ENCODE results near the gene GADD45GIP1.
"Not testable (repeated sequence)": the region's sequence is repeated elsewhere in the genome, so short reads cannot be mapped to it uniquely, and the experiment has no call there.

GADD45GIP1 gene

DNA sequence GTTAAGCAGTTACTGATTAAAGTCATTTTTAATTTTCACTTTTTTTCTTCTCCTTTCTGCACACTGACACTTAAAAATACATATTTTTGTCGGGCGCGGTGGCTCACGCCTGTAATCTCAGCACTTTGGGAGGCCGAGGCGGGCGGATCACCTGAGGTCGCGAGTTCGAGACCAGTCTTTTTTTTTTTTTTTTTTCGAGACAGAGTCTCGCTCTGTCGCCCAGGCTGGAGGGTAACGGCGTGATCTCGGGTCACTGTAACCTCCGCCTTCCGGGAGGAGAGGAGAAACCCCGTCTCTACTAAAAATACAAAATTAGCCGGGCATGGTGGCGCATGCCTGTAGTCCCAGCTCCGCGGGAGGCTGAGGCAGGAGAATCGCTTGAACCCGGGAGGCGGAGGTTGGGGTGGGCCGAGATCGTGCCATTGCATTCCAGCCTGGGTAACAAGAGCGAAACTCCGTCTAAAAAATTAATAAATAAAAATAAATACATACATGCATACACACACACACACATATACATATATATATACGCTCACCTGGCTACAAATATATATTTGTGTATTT is 448 bp upstream of the GADD45GIP1 start:
- not testable (repeated sequence) for DNase-seq (ENCODE audit: low read depth)

DNA sequence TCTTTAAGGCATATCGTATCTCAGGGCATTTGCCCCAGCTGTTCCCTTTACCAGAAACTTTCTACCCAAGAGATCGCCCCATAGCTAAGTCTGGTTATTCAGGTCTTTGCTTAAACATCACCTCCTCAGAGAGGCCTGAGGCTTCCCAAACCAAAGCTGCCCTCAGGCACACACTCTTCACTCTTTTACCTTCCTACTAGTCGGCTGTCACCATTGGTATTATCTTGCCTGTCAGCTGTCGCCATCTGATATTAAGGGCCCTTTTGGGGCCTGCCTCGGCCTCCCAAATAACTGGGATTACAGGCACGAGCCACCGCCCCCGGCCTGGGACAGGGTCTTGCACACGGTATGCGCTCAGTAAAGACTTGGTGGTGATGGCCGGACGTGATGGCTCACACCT is 1.0 kb downstream of the GADD45GIP1 start:
- no peak for DNase-seq (ENCODE audit: low read depth)

DNA sequence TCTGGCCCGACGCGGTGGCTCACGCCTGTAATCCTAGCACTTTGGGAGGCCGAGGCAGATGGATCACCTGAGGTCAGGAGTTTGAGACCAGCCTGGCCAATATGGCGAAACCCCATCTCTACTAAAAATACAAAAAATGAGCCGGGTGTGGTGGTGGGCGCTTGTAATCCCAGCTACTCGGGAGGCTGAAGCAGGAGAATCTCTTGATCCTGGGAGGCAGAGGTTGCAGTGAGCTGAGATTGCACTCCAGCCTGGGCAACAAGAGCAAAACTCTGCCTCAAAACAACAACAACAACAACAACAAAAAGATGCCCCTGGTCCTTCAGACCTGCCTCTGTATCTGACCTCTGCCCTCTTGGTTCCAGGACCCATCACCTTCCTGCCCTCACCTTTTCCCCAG is 1.4 kb downstream of the GADD45GIP1 start:
- DNase-seq (ENCODE audit: low read depth) = not testable (repeated sequence)

DNA sequence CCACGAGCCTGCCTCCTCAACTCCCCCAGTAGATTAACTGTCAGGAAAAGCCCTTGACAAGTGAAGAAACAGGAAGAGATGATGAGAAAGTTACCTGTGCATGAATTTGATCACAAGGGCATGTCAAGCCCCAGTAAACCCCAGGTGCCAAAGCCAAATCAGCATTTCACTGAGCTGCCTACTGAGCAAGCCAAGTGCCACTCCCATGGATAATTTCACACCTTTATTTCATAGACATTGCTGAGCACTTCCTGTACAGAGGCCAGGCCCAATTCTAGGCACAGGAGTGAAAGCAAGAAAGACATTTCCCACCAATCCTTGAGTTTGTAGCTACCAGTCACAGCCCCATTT is 2.4 kb downstream of the GADD45GIP1 start:
- DNase-seq (ENCODE audit: low read depth) = no peak

GRCh38 chr19:12953799-12954611 is 3.0 kb downstream of the GADD45GIP1 start:
- DNase-seq (ENCODE audit: low read depth) = no peak

- no peak for DNase-seq (ENCODE audit: low read depth)
Observed at GRCh38 chr19:12953138-12953798, 3.8 kb downstream of the GADD45GIP1 start.

DNA sequence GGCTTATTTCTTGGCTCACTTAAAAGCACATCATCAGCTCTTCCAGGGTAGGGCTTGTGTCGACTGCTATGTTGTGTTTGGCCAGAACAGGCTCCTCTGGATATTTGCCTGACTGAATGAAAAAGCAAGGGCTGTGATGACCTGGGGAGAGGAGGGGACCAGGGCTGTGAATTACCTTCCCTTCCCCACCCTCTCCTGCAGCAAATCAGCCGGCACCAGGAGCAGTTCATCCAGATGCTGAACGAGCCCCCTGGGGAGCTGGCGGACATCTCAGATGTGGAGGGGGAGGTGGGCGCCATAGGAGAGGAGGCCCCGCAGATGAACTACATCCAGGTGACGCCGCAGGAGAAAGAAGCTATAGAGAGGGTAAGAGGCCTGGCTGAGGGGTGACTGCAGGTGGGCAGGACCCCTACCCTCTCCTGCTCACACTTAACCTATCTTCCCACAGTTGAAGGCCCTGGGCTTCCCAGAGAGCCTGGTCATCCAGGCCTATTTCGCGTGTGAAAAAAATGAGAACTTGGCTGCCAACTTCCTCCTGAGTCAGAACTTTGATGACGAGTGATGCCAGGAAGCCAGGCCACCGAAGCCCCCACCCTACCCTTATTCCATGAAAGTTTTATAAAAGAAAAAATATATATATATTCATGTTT is 4.4 kb downstream of the GADD45GIP1 start:
- DNase-seq (ENCODE audit: low read depth) = peak; percentile 88

DNA sequence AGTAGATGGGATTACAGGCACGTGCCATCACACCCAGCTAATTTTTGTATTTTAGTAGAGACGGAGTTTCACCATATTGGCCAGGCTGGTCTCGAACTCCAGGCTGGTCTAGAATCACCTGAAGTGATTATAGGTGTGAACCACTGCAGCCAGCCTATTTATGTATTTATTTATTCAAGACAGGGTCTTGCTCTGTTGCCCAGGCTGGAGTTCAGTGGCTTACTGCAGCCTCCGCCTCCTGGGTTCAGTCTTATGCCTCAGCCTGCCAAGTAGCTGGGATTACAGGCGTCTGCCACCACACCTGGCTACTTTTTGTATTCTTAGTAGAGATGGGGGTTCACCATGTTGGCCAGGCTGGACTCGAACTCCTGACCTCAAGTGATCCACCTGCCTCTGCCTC is 5.0 kb downstream of the GADD45GIP1 start:
- DNase-seq (ENCODE audit: low read depth) = not testable (repeated sequence)

GRCh38 chr19:12949363-12950283 is 7.4 kb downstream of the GADD45GIP1 start:
- DNase-seq (ENCODE audit: low read depth) = no peak

DNA sequence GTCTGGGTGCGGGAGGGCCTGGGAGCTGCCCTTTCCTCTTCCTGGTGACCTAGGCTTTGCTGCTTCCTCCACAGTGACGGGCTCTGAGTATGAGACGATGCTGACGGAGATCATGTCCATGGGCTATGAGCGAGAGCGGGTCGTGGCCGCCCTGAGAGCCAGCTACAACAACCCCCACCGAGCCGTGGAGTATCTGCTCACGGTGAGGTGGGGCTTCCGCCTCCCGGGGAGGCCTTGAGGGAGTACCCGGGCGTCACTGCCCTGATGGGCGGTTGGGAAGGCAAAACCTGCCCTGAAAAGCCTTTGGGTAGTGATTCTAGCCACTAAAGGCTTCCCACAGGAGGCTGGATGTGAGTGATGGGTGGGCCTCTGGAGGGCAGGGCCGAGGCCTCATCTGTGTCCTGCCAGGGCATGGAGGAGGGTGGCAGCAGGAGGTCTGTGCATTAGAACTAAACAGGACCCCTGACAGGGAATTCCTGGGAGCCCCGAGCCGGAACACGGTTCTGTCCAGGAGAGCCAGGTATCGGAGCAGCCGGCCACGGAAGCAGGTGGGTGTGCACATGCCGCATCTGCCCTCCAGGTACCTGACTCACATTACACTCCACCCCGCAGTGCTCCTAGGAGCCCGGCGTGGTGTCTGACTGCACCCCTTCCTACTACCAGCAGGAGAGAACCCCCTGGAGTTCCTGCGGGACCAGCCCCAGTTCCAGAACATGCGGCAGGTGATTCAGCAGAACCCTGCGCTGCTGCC is 8.2 kb downstream of the GADD45GIP1 start:
- no peak for DNase-seq (ENCODE audit: low read depth)

GRCh38 chr19:12947702-12948611 is 9.1 kb downstream of the GADD45GIP1 start:
- no peak for DNase-seq (ENCODE audit: low read depth)

DNA sequence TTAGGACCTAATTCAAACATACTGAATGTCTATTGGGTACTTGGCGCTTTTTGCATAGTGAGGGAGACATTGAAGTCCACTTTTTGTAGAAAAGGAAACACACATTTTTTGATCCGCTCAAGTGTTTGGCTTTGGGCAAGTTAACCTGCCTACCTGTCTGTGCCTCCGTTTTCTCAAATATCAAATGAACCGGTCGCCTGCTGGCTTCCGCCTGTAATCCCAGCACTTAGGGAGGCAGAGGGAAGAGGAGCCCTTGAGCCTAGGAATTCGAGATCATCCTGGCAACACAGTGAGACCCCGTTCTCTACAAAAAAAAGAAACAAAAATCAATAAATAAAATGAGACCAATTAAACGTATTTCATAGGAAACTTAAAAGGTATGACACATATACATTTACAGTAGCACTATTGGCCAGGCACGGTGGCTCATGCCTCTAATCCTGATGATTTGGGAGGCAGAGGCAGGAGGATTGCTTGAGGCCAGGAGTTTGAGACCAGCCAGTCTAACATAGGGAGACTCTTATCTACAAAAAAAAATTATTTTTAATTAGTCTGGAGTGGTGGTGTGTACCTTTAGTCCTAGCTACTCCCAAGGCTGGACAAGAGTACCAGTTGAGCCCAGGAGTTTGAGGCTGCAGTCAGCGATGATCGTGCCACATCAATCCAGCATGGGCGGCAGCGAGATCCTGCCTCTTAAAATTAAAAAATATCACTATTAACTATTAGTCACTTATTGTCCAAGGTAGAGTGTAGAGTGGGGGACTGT is 10.1 kb downstream of the GADD45GIP1 start:
- no peak for DNase-seq (ENCODE audit: low read depth)

- peak; percentile 62 for DNase-seq (ENCODE audit: low read depth)
Observed at GRCh38 chr19:12946092-12946721, 10.8 kb downstream of the GADD45GIP1 start.

- DNase-seq (ENCODE audit: low read depth) = peak; percentile 95
Observed at GRCh38 chr19:12945479-12946091, 11.4 kb downstream of the GADD45GIP1 start, which contains the start of gene RAD23A. Gene RAD23A, plus strand, starts transcription at chr19:12945862. Its CDS starts 87 bp downstream, at chr19:12945949.

GRCh38 chr19:12944104-12944674 is 12.8 kb downstream of the GADD45GIP1 start:
- no peak for DNase-seq (ENCODE audit: low read depth)

DNA sequence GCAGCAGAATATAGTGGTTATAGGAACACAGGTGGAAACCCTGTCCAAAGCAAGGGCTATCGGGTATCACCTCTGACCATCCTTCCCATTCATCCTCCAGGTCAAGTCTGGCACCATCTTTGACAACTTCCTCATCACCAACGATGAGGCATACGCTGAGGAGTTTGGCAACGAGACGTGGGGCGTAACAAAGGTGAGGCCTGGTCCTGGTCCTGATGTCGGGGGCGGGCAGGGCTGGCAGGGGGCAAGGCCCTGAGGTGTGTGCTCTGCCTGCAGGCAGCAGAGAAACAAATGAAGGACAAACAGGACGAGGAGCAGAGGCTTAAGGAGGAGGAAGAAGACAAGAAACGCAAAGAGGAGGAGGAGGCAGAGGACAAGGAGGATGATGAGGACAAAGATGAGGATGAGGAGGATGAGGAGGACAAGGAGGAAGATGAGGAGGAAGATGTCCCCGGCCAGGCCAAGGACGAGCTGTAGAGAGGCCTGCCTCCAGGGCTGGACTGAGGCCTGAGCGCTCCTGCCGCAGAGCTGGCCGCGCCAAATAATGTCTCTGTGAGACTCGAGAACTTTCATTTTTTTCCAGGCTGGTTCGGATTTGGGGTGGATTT is 13.5 kb downstream of the GADD45GIP1 start:
- DNase-seq (ENCODE audit: low read depth) = no peak

DNA sequence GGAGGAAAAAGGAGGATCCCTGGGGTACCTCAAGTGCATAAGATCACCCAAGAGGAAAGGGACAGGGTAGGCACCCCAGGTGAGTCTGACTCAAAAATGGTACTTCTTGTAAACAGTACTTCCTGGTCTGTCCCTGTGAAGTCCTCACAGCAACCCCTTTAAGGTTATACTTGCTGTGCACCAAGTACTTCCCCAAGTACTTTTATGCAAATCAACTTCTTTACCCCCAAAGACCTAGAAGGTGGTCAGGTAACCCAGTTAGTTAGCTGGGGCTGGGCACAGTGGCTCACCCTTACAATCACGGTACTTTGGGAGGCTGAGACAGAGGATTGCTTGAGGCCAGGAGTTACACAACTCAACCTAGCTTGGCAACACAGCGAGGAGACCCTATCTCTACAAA is 16.1 kb downstream of the GADD45GIP1 start:
- DNase-seq (ENCODE audit: low read depth) = no peak

Measured in stromal cell of bone marrow (primary cell).